Endodermal cell (in vitro differentiated cells): ENCODE results near the gene SUPT5H. TPM values are rescaled to one million over a fixed set of nuclear protein-coding genes. Genes with fewer than 3 reads are reported as not detected.
"Not testable (repeated sequence)": the region's sequence is repeated elsewhere in the genome, so short reads cannot be mapped to it uniquely, and the experiment has no call there.

Experiments used
- DNase-seq: peaks from one replicate; pipeline ENCODE4 v3.0.0-alpha.2; 2017
- H3K27ac ChIP-seq: 2 replicates; pipeline ENCODE4 v1.5.1; 2013; ENCODE audit warnings: mild to moderate bottlenecking, low read depth, low read length, moderate library complexity
- H3K27me3 ChIP-seq: 2 replicates; pipeline ENCODE4 v1.6.1; 2013; ENCODE audit warnings: mild to moderate bottlenecking, low read length, moderate library complexity; ENCODE audit not compliant: insufficient read depth, control insufficient read depth, poor library complexity, severe bottlenecking
- H3K36me3 ChIP-seq: 2 replicates; pipeline ENCODE4 v1.7.0; 2013; ENCODE audit warnings: mild to moderate bottlenecking, low read length, moderate library complexity; ENCODE audit not compliant: control insufficient read depth, insufficient read depth
- H3K4me1 ChIP-seq: one replicate; pipeline ENCODE4 v1.7.0; 2013; ENCODE audit warnings: low read length; ENCODE audit not compliant: control insufficient read depth, insufficient read depth
- H3K4me3 ChIP-seq: 2 replicates; pipeline ENCODE4 v1.5.1; 2013; ENCODE audit warnings: mild to moderate bottlenecking, low read length, moderate library complexity
- H3K9ac ChIP-seq: 2 replicates; pipeline ENCODE4 v1.6.1; 2013; ENCODE audit warnings: mild to moderate bottlenecking, low read length, moderate library complexity; ENCODE audit not compliant: poor library complexity, severe bottlenecking; ENCODE audit errors: extremely low read depth
- H3K9me3 ChIP-seq: 2 replicates; pipeline ENCODE4 v1.6.1; 2013; ENCODE audit warnings: mild to moderate bottlenecking, low read length, moderate library complexity; ENCODE audit not compliant: control insufficient read depth
- H3K27ac Mint-ChIP-seq: 2 replicates; pipeline ENCODE4 v1.8.0; 2020; ENCODE audit warnings: mixed read lengths
- H3K27me3 Mint-ChIP-seq: 2 replicates; pipeline ENCODE4 v1.8.0; 2021; ENCODE audit warnings: mild to moderate bottlenecking, mixed read lengths; ENCODE audit not compliant: insufficient read depth
- H3K36me3 Mint-ChIP-seq: 2 replicates; pipeline ENCODE4 v1.8.0; 2020; ENCODE audit warnings: low read depth, mixed read lengths
- H3K4me1 Mint-ChIP-seq: 2 replicates; pipeline ENCODE4 v1.8.0; 2020; ENCODE audit warnings: mixed read lengths
- H3K4me3 Mint-ChIP-seq: 2 replicates; pipeline ENCODE4 v1.8.0; 2020; ENCODE audit warnings: mild to moderate bottlenecking, moderate library complexity, mixed read lengths
- H3K9me3 Mint-ChIP-seq: 2 replicates; pipeline ENCODE4 v1.8.0; 2020; ENCODE audit warnings: mild to moderate bottlenecking, mixed read lengths
- CTCF ChIP-seq: fragments of 200-600 bp; sonication (generic); conservative IDR thresholded peaks from 2 replicates; pipeline ENCODE4 v1.5.0; 2021; ENCODE audit warnings: antibody characterized with exemption, mild to moderate bottlenecking
- WGBS, 2 experiments: methylation state at CpG; one replicate each; pipeline versions ENCODE4 v1.1.5 to v1.1.7; 2013; ENCODE audit warnings: missing lambda C conversion rate in 2 of 2, mixed read lengths in 1 of 2; ENCODE audit not compliant: insufficient coverage in 1 of 2, insufficient read length in 1 of 2; 5-methylcytosine and 5-hydroxymethylcytosine counted together
- total RNA-seq, 2 donors: library from RNA; stranded (reverse); fragmentation: NEBNext Ultra II Directional in 1 of 2; extraction: Animal tissue kit (Norgen Biotek cat#: 25700) in 1 of 2; gene quantifications; 2 replicates in 1 of 2; 3 replicates in 1 of 2; pipeline ENCODE4 v1.2.1, GENCODE V29; 2021

The SUPT5H gene
- total RNA-seq, 2 donors from 2014 or later: 130 to 139 TPM

GRCh38 chr19:39449116-39449797, 3.9 kb downstream of the SUPT5H start:
- H3K36me3 Mint-ChIP-seq: peaks cover 56% of the 10 kb centered on the region
- no peak overlapping the region for H3K4me3 ChIP-seq
- no peaks in the 10 kb centered on the region for H3K4me1 ChIP-seq
- no peak for TF ChIP-seq CTCF
- WGBS, 2 experiments: 94% methylated on average over 8 of the region's 8 CpGs
- H3K9me3 Mint-ChIP-seq: no peaks in the 10 kb centered on the region
- no peaks in the 10 kb centered on the region for H3K27me3 Mint-ChIP-seq
- peak overlapping the region; percentile 68 for H3K27ac Mint-ChIP-seq
- H3K36me3 ChIP-seq: peaks cover 48% of the 10 kb centered on the region
- H3K27me3 ChIP-seq: no peaks in the 10 kb centered on the region
- H3K27ac ChIP-seq: no peak overlapping the region
- peaks cover 10% of the 10 kb centered on the region for H3K4me1 Mint-ChIP-seq
- no peak for DNase-seq
- H3K4me3 Mint-ChIP-seq: no peak overlapping the region
- no peak overlapping the region for H3K9ac ChIP-seq
- H3K9me3 ChIP-seq: no peaks in the 10 kb centered on the region

- H3K4me3 Mint-ChIP-seq, H3K27me3 ChIP-seq, H3K9ac ChIP-seq, H3K9me3 ChIP-seq, H3K27ac Mint-ChIP-seq, H3K4me3 ChIP-seq, H3K4me1 Mint-ChIP-seq, H3K9me3 Mint-ChIP-seq, H3K4me1 ChIP-seq, H3K27me3 Mint-ChIP-seq, DNase-seq, H3K27ac ChIP-seq: not testable (repeated sequence)
- peaks cover 55% of the 10 kb centered on the region for H3K36me3 ChIP-seq
- WGBS, 2 experiments: 91 to 93% methylated on average over 7 to 8 of the region's 8 CpGs
- H3K36me3 Mint-ChIP-seq: peaks cover 64% of the 10 kb centered on the region
Observed at GRCh38 chr19:39451257-39451656, 5.9 kb downstream of the SUPT5H start.

- H3K4me3 Mint-ChIP-seq: no peak overlapping the region
Observed at GRCh38 chr19:39463403-39463802, 18.0 kb downstream of the SUPT5H start.

More at GRCh38 chr19:39463403-39463802, 18.0 kb downstream of the SUPT5H start:
- Mint-ChIP-seq H3K9me3 (no peaks in the 10 kb centered on the region), H3K27me3 (no peaks in the 10 kb centered on the region), H3K4me1 (no peaks in the 10 kb centered on the region), H3K36me3 (peaks cover 73% of the 10 kb centered on the region), H3K27ac (no peak overlapping the region)
- Histone ChIP-seq H3K27ac (no peak overlapping the region), H3K36me3 (peaks cover 78% of the 10 kb centered on the region), H3K27me3 (no peaks in the 10 kb centered on the region), H3K4me1 (no peaks in the 10 kb centered on the region), H3K4me3 (no peak overlapping the region), H3K9ac (no peak overlapping the region), H3K9me3 (no peaks in the 10 kb centered on the region)
- no peak for DNase-seq
- TF ChIP-seq CTCF: no peak
- WGBS, 2 experiments: 98% methylated on average over 3 of the region's 3 CpGs; no CpG with 5 or more reads in 1 of the 2 experiments
